ENCODE data around the gene HPSE2.

GRCh38 chr10:99235658-99236626, at the start of gene HPSE2:
- TF ChIP-seq CTCF (IDR thresholded peaks at IDR 0.05) (no peak), POLR2A (IDR thresholded peaks at IDR 0.05; ENCODE audit: low read length) (no peak), USF2 (IDR thresholded peaks at IDR 0.05) (no peak), JUN (IDR thresholded peaks at IDR 0.05) (no peak), SMC3 (IDR thresholded peaks at IDR 0.05) (no peak), SREBF2 (IDR thresholded peaks at IDR 0.05) (no peak), TP53 (CRISPR knock-in tag; IDR thresholded peaks at IDR 0.05) (no peak)

Data from A549 (cell line).